BLaER1 (cell line): ENCODE data around the gene PLCG1.

ENCODE experiments used
- H3K27ac ChIP-seq: shearing (Covaris generic); formaldehyde crosslinking; 2 replicates; pipeline ENCODE4 v1.8.1; 2022
- H3K27me3 ChIP-seq: shearing (Covaris generic); formaldehyde crosslinking; 2 replicates; pipeline ENCODE4 v1.8.1; 2022
- H3K36me3 ChIP-seq: shearing (Covaris generic); formaldehyde crosslinking; 2 replicates; pipeline ENCODE4 v1.8.1; 2022
- H3K4me1 ChIP-seq: shearing (Covaris generic); formaldehyde crosslinking; 2 replicates; pipeline ENCODE4 v1.8.1; 2022
- H3K4me2 ChIP-seq: shearing (Covaris generic); formaldehyde crosslinking; 2 replicates; pipeline ENCODE4 v1.8.1; 2022
- H3K4me3 ChIP-seq: shearing (Covaris generic); formaldehyde crosslinking; 2 replicates; pipeline ENCODE4 v1.8.1; 2022
- H3K9ac ChIP-seq: shearing (Covaris generic); formaldehyde crosslinking; 2 replicates; pipeline ENCODE4 v1.8.1; 2022
- H3K9me3 ChIP-seq: shearing (Covaris generic); formaldehyde crosslinking; 2 replicates; pipeline ENCODE4 v1.8.1; 2022
- H4K20me1 ChIP-seq: shearing (Covaris generic); formaldehyde crosslinking; 2 replicates; pipeline ENCODE4 v1.8.1; 2022
- Cebpa-rat ChIP-seq: shearing (Covaris generic); IDR thresholded peaks from 2 replicates; pipeline ENCODE4 v1.8.1; 2022

PLCG1 gene

DNA sequence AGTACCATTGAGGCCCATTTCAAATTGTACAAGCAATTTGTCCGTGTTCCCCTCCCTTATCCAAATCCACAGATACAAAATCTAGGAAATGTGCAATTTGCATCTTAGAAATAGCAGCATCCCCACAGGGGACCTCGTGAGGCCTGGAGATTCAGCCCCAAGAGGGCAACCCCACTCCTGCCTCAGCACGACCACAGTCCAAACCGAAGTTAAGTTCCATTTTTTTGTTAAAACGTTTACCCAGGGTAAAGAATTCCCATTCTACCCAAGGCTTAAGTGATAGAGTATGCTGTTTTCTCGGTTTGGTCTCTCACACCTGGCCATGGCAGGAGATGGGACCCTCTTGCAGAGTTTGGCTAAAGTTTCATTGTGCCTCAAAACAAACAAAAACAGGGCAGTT is 41.2 kb downstream of the PLCG1 start:
- H3K4me1 ChIP-seq = no peaks in the 10 kb centered on the region
- no peaks in the 10 kb centered on the region for H3K9me3 ChIP-seq
- peaks cover 81% of the 10 kb centered on the region for H4K20me1 ChIP-seq
- no peak for TF ChIP-seq Cebpa-rat
- H3K4me3 ChIP-seq = no peak overlapping the region
- H3K4me2 ChIP-seq = no peak overlapping the region
- peaks cover 79% of the 10 kb centered on the region for H3K36me3 ChIP-seq
- H3K27ac ChIP-seq = no peak overlapping the region
- H3K27me3 ChIP-seq = no peaks in the 10 kb centered on the region
- H3K9ac ChIP-seq = no peak overlapping the region

DNA sequence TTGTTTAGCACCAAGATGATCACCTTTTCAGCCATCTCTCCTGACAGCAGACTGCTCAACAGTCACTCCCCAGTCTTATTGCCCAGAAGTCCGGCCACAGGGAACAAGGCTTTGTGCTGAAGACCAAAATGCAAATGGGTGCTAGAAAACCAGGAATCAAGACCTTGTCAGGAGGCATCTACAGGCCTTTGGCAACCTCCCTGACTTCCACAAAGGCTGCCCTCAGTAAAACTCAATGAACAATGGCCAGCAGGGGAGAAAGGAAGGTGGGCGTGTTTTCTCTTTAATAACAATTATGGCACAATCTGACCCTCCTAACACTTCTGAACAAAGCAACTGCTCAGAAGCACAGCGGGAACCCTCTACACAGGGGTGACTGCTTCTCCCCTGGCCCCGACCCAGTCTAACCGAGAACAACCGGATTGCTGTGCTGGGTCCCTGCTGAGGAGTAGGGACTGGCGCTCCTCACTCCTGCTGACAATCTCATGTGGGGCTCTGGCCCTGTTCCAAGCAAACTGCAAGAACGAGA is 41.6 kb downstream of the PLCG1 start:
- Histone ChIP-seq H3K4me3 (no peak overlapping the region), H3K9ac (no peak overlapping the region), H3K9me3 (no peaks in the 10 kb centered on the region), H3K27me3 (no peaks in the 10 kb centered on the region), H3K27ac (no peak overlapping the region), H3K4me1 (no peaks in the 10 kb centered on the region), H4K20me1 (peaks cover 79% of the 10 kb centered on the region), H3K36me3 (peaks cover 74% of the 10 kb centered on the region), H3K4me2 (no peak overlapping the region)
- TF ChIP-seq Cebpa-rat = no peak

DNA sequence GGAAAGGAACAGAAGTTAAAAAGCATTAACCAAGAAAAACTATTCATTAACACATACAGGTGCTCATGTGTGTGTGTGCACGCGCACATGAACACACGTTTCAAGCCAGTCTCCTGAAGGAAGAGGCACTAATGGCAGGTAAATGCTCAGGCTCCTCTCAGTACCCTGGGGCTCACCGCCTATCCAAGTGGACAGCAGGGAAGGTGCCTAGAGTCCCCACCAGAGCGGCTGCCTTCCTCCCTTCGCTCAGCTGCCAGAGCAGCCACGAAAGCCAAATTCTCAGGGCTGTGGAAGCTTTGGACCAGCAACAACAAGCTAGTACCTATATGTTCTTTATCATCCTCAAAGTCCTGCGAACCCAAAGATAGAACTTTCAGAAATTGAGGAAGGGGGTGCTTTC is 42.6 kb downstream of the PLCG1 start:
- Histone ChIP-seq H3K4me2 (no peak overlapping the region), H3K27ac (no peak overlapping the region), H3K4me1 (no peaks in the 10 kb centered on the region), H3K9me3 (no peaks in the 10 kb centered on the region), H4K20me1 (peaks cover 75% of the 10 kb centered on the region), H3K9ac (no peak overlapping the region), H3K4me3 (no peak overlapping the region), H3K27me3 (no peaks in the 10 kb centered on the region), H3K36me3 (peaks cover 71% of the 10 kb centered on the region)
- TF ChIP-seq Cebpa-rat = no peak

DNA sequence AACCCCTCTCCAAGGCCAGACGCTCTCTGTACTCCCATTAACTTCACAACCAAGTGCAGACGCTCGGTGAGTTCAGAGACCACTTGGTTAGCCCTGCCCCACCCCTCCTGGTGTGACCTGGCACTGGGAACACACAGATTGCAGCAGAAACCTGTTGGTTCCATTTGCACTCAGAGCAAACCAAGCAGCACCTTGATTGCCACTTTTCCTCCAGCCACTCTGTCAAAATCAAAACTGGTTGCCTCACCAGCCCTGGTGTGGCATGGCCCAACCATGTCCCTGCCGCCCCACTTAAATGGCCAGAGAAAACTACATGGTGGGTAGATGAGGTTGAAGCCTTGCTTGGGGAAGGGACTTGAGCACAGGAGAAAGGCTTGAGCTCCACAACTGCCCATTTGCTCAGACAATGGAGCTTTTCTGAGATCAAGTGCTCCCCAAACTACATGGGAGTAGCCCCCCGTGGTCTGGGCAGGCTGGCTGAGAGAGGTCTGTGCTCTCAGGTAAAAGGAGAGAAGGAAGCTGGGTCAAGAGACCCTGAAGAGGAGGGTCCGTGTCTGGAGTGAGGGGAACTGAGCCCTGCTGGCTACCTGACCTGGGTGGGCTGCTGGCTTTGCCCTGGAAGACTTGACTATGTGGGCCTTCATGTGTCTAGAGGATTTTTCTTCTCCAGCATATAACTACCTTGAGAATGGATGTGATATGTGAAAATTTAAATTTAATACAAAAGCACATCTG is 43.4 kb downstream of the PLCG1 start:
- H3K27ac ChIP-seq = no peak overlapping the region
- H3K36me3 ChIP-seq = peaks cover 64% of the 10 kb centered on the region
- no peaks in the 10 kb centered on the region for H3K4me1 ChIP-seq
- H3K27me3 ChIP-seq = no peaks in the 10 kb centered on the region
- H3K9ac ChIP-seq = no peak overlapping the region
- no peak overlapping the region for H3K4me3 ChIP-seq
- peaks cover 67% of the 10 kb centered on the region for H4K20me1 ChIP-seq
- no peak overlapping the region for H3K4me2 ChIP-seq
- no peak for TF ChIP-seq Cebpa-rat
- H3K9me3 ChIP-seq = no peaks in the 10 kb centered on the region

DNA sequence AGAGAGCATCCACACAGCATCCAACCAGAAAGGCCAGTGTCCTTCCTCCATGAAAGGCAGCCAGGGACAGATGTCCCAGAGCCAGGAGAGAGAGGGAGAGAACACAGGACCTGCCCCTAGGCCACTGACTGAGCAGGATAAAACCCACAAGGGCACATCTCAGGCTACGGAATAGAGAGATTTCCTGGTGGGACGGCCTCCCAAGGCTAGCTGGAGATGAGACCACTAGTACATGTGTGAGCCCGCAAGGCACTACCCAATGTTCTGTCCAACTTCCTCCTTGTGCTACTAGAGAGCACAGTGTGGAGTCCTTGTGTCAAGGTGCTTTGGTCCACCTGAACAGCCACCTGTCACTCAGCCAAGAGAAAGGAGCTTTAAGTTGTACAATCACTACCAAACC is 44.2 kb downstream of the PLCG1 start:
- Histone ChIP-seq H3K4me2 (no peak overlapping the region), H4K20me1 (peaks cover 59% of the 10 kb centered on the region), H3K27me3 (no peaks in the 10 kb centered on the region), H3K27ac (no peak overlapping the region), H3K9me3 (no peaks in the 10 kb centered on the region), H3K36me3 (peaks cover 56% of the 10 kb centered on the region), H3K4me1 (no peaks in the 10 kb centered on the region), H3K9ac (no peak overlapping the region), H3K4me3 (no peak overlapping the region)
- TF ChIP-seq Cebpa-rat = no peak

DNA sequence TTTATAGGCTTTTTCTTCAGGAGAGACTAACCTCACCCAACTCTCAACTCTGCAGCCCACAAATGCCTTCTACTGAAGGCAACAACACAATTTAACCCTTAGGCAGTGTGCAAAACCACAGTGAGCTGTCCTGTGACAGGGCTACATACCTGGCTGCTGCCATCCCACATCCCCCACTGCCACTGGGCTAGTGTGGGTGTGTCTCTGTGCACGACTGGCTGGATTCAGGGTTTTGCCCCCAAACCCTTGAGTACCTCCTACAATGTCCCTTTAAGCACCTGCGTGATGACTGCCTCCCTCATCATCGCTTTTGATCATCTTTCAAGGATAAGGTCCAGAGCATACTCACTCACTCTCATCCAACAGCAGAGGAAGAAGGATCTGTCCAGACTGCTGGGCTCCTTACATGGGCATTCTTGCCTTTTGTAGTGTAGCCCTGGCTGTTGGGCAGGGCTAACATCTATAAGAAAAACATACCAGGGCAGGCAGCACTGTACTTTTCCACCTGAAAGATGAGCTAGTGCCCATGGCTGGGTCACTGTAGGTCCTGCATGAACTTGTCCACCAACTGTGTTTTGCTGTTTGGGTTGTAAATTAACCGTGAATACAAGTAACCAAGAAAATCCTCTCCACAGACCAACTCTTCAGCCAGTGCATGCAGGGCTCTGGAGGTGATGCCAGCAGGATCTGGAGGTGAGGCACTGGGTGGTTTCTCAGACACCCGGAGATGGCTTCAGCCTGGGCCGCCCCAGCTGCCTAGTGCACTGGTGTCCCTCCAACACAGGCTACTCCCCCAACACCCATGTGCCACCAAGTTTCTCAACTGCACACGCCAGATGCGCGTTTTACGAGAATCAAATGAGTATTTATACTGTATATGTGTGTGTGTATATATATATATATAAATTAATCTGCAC is 45.2 kb downstream of the PLCG1 start:
- H3K9me3 ChIP-seq = 0 out of 2 replicates have a peak, but pooled peaks cover 3% of the 10 kb centered on the region
- no peak overlapping the region for H3K4me3 ChIP-seq
- no peaks in the 10 kb centered on the region for H3K4me1 ChIP-seq
- H3K27me3 ChIP-seq = no peaks in the 10 kb centered on the region
- H4K20me1 ChIP-seq = peaks cover 49% of the 10 kb centered on the region
- H3K9ac ChIP-seq = no peak overlapping the region
- no peak overlapping the region for H3K4me2 ChIP-seq
- no peak for TF ChIP-seq Cebpa-rat
- no peak overlapping the region for H3K27ac ChIP-seq
- H3K36me3 ChIP-seq = peaks cover 46% of the 10 kb centered on the region

DNA sequence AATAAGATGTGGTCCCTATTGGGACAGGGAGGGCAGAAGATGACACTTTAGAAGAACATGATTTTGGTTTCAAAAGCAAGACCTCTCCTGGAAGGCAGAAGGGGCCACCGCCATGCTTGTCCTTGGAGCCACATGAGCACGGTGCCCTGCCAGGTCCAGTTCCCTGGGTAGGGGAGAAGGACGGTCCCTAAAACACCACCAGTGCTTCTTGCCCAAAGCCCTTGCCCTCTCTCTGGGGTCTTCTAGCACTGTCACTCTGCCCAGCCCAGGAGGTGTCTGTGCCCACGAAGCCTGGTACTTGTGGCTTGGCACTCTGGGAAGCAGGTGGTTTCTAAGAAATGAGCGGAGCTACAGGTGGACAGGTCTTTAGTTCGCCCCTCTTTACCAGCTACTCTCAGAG is 46.0 kb downstream of the PLCG1 start:
- Histone ChIP-seq H3K27ac (no peak overlapping the region), H3K4me3 (no peak overlapping the region), H3K9ac (no peak overlapping the region), H3K27me3 (no peaks in the 10 kb centered on the region), H3K36me3 (peaks cover 39% of the 10 kb centered on the region), H4K20me1 (peaks cover 40% of the 10 kb centered on the region), H3K9me3 (0 out of 2 replicates have a peak, but pooled peaks cover 4% of the 10 kb centered on the region), H3K4me2 (no peak overlapping the region), H3K4me1 (no peaks in the 10 kb centered on the region)
- TF ChIP-seq Cebpa-rat = no peak

DNA sequence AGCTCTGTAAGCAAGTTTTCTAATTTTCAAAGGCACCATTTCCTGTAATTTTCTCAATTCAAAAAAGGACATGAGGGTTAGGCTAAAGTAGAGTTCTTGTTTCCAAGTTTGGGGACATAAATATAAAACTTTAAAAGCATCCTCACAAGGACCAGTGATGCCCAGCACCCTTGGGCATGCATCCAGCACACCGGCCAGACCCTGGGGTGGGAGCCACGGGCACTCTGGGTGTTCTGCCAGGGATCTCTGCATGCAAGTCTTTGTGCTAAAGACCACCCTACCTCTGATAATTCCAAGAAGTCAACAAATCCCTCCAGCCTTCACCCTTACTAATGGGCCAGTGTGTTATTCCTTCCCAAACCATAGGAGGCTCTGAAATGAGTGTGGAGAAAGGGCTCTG is 46.5 kb downstream of the PLCG1 start:
- TF ChIP-seq Cebpa-rat = no peak
- Histone ChIP-seq H3K9me3 (0 out of 2 replicates have a peak, but pooled peaks cover 4% of the 10 kb centered on the region), H4K20me1 (peaks cover 36% of the 10 kb centered on the region), H3K36me3 (peaks cover 37% of the 10 kb centered on the region), H3K4me1 (no peaks in the 10 kb centered on the region), H3K4me2 (no peak overlapping the region), H3K27ac (no peak overlapping the region), H3K27me3 (no peaks in the 10 kb centered on the region), H3K9ac (no peak overlapping the region), H3K4me3 (no peak overlapping the region)

DNA sequence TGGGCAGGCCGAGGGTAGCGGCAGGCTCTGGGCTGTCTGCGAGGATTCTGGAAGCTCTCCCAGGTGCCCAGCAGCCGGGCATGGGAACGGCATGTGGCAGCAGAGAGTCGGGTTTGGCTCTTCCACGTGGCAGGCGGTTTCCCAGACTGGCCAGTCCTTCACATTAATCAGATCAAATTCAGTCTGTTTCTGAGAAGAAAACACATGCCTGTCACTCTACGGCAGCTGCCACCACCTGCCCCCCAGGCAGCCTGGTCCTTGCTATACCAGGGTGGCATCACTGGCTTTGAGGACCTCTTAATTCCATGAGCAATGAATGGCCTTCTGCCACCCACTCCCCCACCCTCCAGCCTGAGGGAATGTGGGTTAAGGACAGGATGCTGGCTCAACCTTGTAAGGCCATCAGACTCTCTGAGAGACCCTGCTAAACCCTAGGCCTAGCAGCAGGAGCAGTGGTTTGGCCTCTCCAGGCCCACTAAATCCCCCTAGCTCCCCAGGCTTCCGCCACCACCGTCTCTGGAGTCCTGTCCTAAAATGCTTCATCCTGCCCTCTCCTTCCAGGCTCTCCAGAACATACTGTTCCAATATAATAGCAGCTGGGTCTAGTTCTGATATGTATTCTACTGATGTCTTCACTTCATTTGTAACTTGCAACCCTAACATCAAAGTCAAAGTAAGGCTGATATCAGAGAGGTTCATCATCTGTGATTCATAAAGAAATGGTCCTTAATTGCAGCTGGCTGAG is 47.8 kb downstream of the PLCG1 start:
- Histone ChIP-seq H3K9ac (no peak overlapping the region), H3K36me3 (peaks cover 31% of the 10 kb centered on the region), H3K27me3 (no peaks in the 10 kb centered on the region), H3K4me2 (no peak overlapping the region), H4K20me1 (peaks cover 25% of the 10 kb centered on the region), H3K9me3 (peaks cover 14% of the 10 kb centered on the region), H3K4me1 (no peaks in the 10 kb centered on the region), H3K4me3 (no peak overlapping the region), H3K27ac (no peak overlapping the region)
- TF ChIP-seq Cebpa-rat = no peak
